Epithelial cell of proximal tubule (primary cell): ENCODE measurements around the gene HEPH. TPM values are rescaled to one million over a fixed set of nuclear protein-coding genes. Genes with fewer than 3 reads are reported as not detected.

Experiments
- DNase-seq: peaks from one replicate; pipeline ENCODE4 v3.0.0-alpha.2; 2011; ENCODE audit warnings: low read depth
- H3K4me3 ChIP-seq: 2 replicates; pipeline ENCODE4 v1.5.1; 2011; ENCODE audit warnings: low read depth, mild to moderate bottlenecking, low read length
- CTCF ChIP-seq: conservative IDR thresholded peaks from 2 replicates; pipeline ENCODE4 v1.5.1; 2012; ENCODE audit warnings: low read depth, mild to moderate bottlenecking, low read length
- total RNA-seq: library from RNA; depleted of rRNA; stranded (reverse); fragments of >200 nt; gene quantifications from 2 replicates; pipeline ENCODE4 v1.2.3, GENCODE V29; 2015

HEPH gene
- total RNA-seq, 1 donor from 2014 or later: 1.9 TPM

GRCh38 chrX:66149519-66149918 lies 14.5 kb upstream of the HEPH start:
- no peak for TF ChIP-seq CTCF
- no peak overlapping the region for H3K4me3 ChIP-seq
- no peak for DNase-seq

- no peak overlapping the region for H3K4me3 ChIP-seq
- TF ChIP-seq CTCF: no peak
- DNase-seq: no peak
These were observed 13.9 kb upstream of the HEPH start for GRCh38 chrX:66150163-66150562.

- TF ChIP-seq CTCF: no peak
- DNase-seq: no peak
- no peak overlapping the region for H3K4me3 ChIP-seq
These were observed 1.7 kb upstream of the HEPH start for GRCh38 chrX:66162331-66162822.

GRCh38 chrX:66163447-66163846 lies 600 bp upstream of the HEPH start:
- no peak for TF ChIP-seq CTCF
- H3K4me3 ChIP-seq: no peak overlapping the region
- no peak for DNase-seq

- no peak for DNase-seq
- no peak overlapping the region for H3K4me3 ChIP-seq
- TF ChIP-seq CTCF: no peak
These were observed 423 bp downstream of the HEPH start for GRCh38 chrX:66164470-66164869.

- no peak for TF ChIP-seq CTCF
- H3K4me3 ChIP-seq: no peak overlapping the region
- no peak for DNase-seq
These were observed 884 bp downstream of the HEPH start for GRCh38 chrX:66164931-66165330.

- H3K4me3 ChIP-seq: no peak overlapping the region
- TF ChIP-seq CTCF: no peak
- DNase-seq: no peak
These were observed 2.6 kb downstream of the HEPH start for GRCh38 chrX:66166671-66167070.
